ENCODE results near the gene ADAM12. TPM values are rescaled to one million over a fixed set of nuclear protein-coding genes. Genes with fewer than 3 reads are reported as not detected.

ADAM12 gene
- total RNA-seq, 1 experiment from 2014 or later = not detected

DNA sequence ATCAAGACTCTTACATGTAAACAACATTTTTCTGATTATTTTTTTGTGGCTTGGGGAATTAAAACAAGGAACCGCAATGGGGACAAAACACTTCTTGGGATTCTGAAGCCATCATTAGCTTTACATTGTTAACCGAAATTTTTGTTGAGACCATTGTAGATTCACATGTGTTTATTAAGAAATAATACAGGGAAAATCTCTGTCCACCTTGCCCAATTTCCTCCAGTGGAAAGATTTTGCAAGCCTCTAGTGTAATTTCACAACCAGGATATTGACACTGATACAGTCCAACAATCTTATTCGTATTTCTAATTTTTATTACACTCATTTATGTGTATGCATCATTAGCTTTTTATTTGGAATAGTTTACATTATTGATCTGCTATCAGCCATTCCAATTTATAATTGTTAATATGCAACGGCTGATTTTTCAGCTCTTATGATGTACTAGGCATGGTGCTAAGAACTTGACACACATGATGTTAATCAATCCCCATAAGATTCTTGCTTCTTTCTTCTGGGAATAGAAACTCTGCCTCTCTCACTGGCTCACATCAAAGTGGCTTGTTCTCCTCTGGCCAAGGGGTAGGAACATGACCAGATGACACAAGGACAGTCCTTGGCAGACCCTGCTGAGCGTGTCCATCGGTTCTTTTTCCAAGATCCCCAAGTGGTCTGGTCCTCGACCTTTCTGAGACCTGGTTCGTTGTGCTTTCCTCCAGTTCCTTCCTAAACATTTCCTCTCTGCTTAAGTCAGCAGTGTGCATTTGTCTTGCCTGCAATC is 137.6 kb downstream of the ADAM12 start:
- TF ChIP-seq RAD21 (IDR thresholded peaks at IDR 0.05; ENCODE audit: low read depth) (no peak), YY1 (IDR thresholded peaks at IDR 0.05; ENCODE audit: extremely low read depth, insufficient replicate concordance, low read depth, low read length) (no peak), EZH2 (IDR thresholded peaks at IDR 0.05) (no peak), FOSL1 (IDR thresholded peaks at IDR 0.05; ENCODE audit: low read depth) (no peak)
- TF ChIP-seq, protein P1, sequence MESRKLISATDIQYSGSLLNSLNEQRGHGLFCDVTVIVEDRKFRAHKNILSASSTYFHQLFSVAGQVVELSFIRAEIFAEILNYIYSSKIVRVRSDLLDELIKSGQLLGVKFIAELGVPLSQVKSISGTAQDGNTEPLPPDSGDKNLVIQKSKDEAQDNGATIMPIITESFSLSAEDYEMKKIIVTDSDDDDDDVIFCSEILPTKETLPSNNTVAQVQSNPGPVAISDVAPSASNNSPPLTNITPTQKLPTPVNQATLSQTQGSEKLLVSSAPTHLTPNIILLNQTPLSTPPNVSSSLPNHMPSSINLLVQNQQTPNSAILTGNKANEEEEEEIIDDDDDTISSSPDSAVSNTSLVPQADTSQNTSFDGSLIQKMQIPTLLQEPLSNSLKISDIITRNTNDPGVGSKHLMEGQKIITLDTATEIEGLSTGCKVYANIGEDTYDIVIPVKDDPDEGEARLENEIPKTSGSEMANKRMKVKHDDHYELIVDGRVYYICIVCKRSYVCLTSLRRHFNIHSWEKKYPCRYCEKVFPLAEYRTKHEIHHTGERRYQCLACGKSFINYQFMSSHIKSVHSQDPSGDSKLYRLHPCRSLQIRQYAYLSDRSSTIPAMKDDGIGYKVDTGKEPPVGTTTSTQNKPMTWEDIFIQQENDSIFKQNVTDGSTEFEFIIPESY (IDR thresholded peaks at IDR 0.05; ENCODE audit: extremely low read depth, insufficient replicate concordance, low read length) = no peak
- ATAC-seq (no peak), DNase-seq (ENCODE audit: low read depth, low spot score) (no peak)
- no peak overlapping the region for H2AFZ ChIP-seq (ENCODE audit: low read depth, low read length, poor library complexity, severe bottlenecking)
- RAD21 ChIA-PET (ENCODE audit: low non-redundant PET in 1 of 2, low total read pairs in 2 of 2, uncharacterized antibody in 2 of 2, unreplicated experiment in 2 of 2) = no interaction called here
- BruUV-seq (replicated peaks) = no TSS peak
- H3K27ac ChIP-seq (ENCODE audit: low read depth, low read length) = no peak overlapping the region
- H3K4me1 ChIP-seq (ENCODE audit: control insufficient read depth in 1 of 2, insufficient read depth in 2 of 2, low read length in 2 of 2) = peaks cover 0 to 22% of the 10 kb centered on the region in 2 experiments; a peak in 2 of 4 replicates
- H3K9ac ChIP-seq (ENCODE audit: low read length) = no peak overlapping the region
- intact Hi-C loops (cut with micrococcal nuclease) = no loop called here
- POLR2A ChIA-PET = no interaction called here
- H3K4me2 ChIP-seq (ENCODE audit: low read length) = no peak overlapping the region
- CTCF ChIA-PET = no interaction called here
- no peaks in the 10 kb centered on the region for H3K9me2 ChIP-seq (ENCODE audit: insufficient read depth)
- no peaks in the 10 kb centered on the region for H3K79me2 ChIP-seq (ENCODE audit: insufficient read depth, low read length)
- H3K36me3 ChIP-seq (ENCODE audit: control insufficient read depth in 1 of 2, insufficient read depth in 2 of 2, low read length in 2 of 2) = no peaks in the 10 kb centered on the region
- no peaks in the 10 kb centered on the region for H4K20me1 ChIP-seq (ENCODE audit: insufficient read depth)
- no peak overlapping the region for H3K4me3 ChIP-seq (replicated peaks in 1 of 2; ENCODE audit: low read depth in 1 of 2, low read length in 2 of 2)
- no peaks in the 10 kb centered on the region; the same call in 1 of the 2 replicates for H3K27me3 ChIP-seq (ENCODE audit: insufficient read depth, low read length)
- H3K9me3 ChIP-seq (ENCODE audit: control insufficient read depth in 1 of 2, insufficient read depth in 1 of 2, low read depth in 1 of 2, low read length in 2 of 2) = no peaks in the 10 kb centered on the region

DNA sequence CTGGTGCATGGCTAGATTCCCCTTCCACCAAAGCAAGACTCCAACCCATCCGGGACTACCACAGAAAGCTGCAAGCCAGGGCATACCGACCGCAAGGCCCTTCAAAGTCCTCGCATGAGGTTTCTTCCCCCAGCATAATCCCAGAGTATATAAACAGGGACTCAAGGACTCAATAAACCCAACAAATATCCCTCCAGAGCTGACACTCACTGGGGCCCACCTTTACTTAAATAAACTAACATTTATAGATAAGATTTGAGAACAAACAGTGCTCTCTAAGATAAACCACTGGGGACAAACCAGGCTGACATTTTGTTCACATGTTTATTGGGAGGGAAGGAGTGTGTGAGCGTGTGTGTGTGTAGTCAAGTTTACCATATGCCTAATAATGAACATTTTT is 138.2 kb downstream of the ADAM12 start:
- POLR2A ChIA-PET = no interaction called here
- Histone ChIP-seq H3K36me3 (ENCODE audit: control insufficient read depth in 1 of 2, insufficient read depth in 2 of 2, low read length in 2 of 2) (no peaks in the 10 kb centered on the region), H3K9me3 (ENCODE audit: control insufficient read depth in 1 of 2, insufficient read depth in 1 of 2, low read depth in 1 of 2, low read length in 2 of 2) (no peaks in the 10 kb centered on the region), H3K4me3 (replicated peaks in 1 of 2; ENCODE audit: low read depth in 1 of 2, low read length in 2 of 2) (no peak overlapping the region), H3K27ac (ENCODE audit: low read depth, low read length) (no peak overlapping the region), H3K4me1 (ENCODE audit: control insufficient read depth in 1 of 2, insufficient read depth in 2 of 2, low read length in 2 of 2) (peaks cover 0 to 22% of the 10 kb centered on the region in 2 experiments; a peak in 2 of 4 replicates), H3K9ac (ENCODE audit: low read length) (no peak overlapping the region), H3K9me2 (ENCODE audit: insufficient read depth) (no peaks in the 10 kb centered on the region), H3K79me2 (ENCODE audit: insufficient read depth, low read length) (no peaks in the 10 kb centered on the region), H3K4me2 (ENCODE audit: low read length) (no peak overlapping the region), H3K27me3 (ENCODE audit: insufficient read depth, low read length) (no peaks in the 10 kb centered on the region), H4K20me1 (ENCODE audit: insufficient read depth) (no peaks in the 10 kb centered on the region), H2AFZ (ENCODE audit: low read depth, low read length, poor library complexity, severe bottlenecking) (no peak overlapping the region)
- intact Hi-C loops (cut with micrococcal nuclease) = no loop called here
- CTCF ChIA-PET = no interaction called here
- no peak for DNase-seq (ENCODE audit: low read depth, low spot score)
- no peak for ATAC-seq
- BruUV-seq (replicated peaks) = no TSS peak
- RAD21 ChIA-PET (ENCODE audit: low non-redundant PET in 1 of 2, low total read pairs in 2 of 2, uncharacterized antibody in 2 of 2, unreplicated experiment in 2 of 2) = no interaction called here
- no peak for TF ChIP-seq SIN3A (IDR thresholded peaks at IDR 0.05; ENCODE audit: low read depth)
- TF ChIP-seq SP1 (IDR thresholded peaks at IDR 0.05; ENCODE audit: low read depth) = no peak
- no peak for TF ChIP-seq YY1 (IDR thresholded peaks at IDR 0.05; ENCODE audit: extremely low read depth, insufficient replicate concordance, low read depth, low read length)
- TF ChIP-seq POLR2A (IDR thresholded peaks at IDR 0.05; ENCODE audit: borderline replicate concordance, extremely low read depth, insufficient read depth, insufficient read length) = no peak
- TF ChIP-seq EZH2phosphoT487 (IDR thresholded peaks at IDR 0.05; ENCODE audit: borderline replicate concordance) = no peak
- no peak for TF ChIP-seq ZNF274 (IDR thresholded peaks at IDR 0.05; ENCODE audit: low read depth, low read length)
- no peak for TF ChIP-seq JUND (IDR thresholded peaks at IDR 0.05)
- TF ChIP-seq FOSL1 (IDR thresholded peaks at IDR 0.05; ENCODE audit: low read depth) = no peak
- no peak for TF ChIP-seq POLR2AphosphoS5 (IDR thresholded peaks at IDR 0.05; ENCODE audit: low read depth, low read length)
- TF ChIP-seq EGR1 (IDR thresholded peaks at IDR 0.05; ENCODE audit: low read depth) = no peak
- TF ChIP-seq CEBPB (IDR thresholded peaks at IDR 0.05; ENCODE audit: low read depth) = no peak
- no peak for TF ChIP-seq CTCF (IDR thresholded peaks at IDR 0.05 in 2 of 3, conservative IDR thresholded peaks at IDR 0.05 in 1 of 3; ENCODE audit: borderline replicate concordance in 1 of 3, insufficient read depth in 1 of 3, low read depth in 2 of 3, low read length in 2 of 3)
- no peak for TF ChIP-seq ELF1 (IDR thresholded peaks at IDR 0.05; ENCODE audit: borderline replicate concordance, low read depth)
- no peak for TF ChIP-seq RAD21 (IDR thresholded peaks at IDR 0.05; ENCODE audit: low read depth)
